Sigmoid colon (tissue), 4 donors: ENCODE measurements around the gene MLC1.

ENCODE experiments used
- CTCF ChIP-seq, 4 experiments: fragments of 450-650 bp in 3 of 4; fragments of 200-600 bp in 1 of 4; IDR thresholded peaks; one replicate each; pipeline ENCODE4 v1.5.1; 2016 to 2019; ENCODE audit warnings: antibody characterized with exemption in 4 of 4, mild to moderate bottlenecking in 3 of 4, moderate library complexity in 2 of 4
- POLR2A ChIP-seq, 2 donors: fragments of 450-650 bp; IDR thresholded peaks; one replicate each; pipeline ENCODE4 v1.6.1; 2016; ENCODE audit warnings: antibody characterized with exemption in 2 of 2, mild to moderate bottlenecking in 2 of 2, moderate library complexity in 2 of 2
- POLR2AphosphoS5 ChIP-seq, 4 donors: sonication (generic); formaldehyde crosslinking; IDR thresholded peaks; one replicate each; pipeline ENCODE4 v1.6.1; 2017; ENCODE audit warnings: antibody characterized with exemption in 4 of 4

GRCh38 chr22:50011447-50012210, 73.6 kb downstream of the MLC1 start:
- no peak for TF ChIP-seq CTCF (IDR thresholded peaks at IDR 0.05)
- no peak for TF ChIP-seq POLR2A (IDR thresholded peaks at IDR 0.05)
- TF ChIP-seq POLR2AphosphoS5 (IDR thresholded peaks at IDR 0.05) = no peak
